WERI-Rb-1 (cell line): Measurements from ENCODE around the gene DCLK2.

ENCODE experiments used
- DNase-seq: peaks from one replicate; pipeline ENCODE4 v3.0.0-alpha.2; 2020
- H3K27ac ChIP-seq: fragments of 250-450 bp; sonication (Bioruptor Pico); 2 replicates; pipeline ENCODE4 v1.5.1; 2020; ENCODE audit warnings: mild to moderate bottlenecking, moderate library complexity
- H3K27me3 ChIP-seq: fragments of 250-450 bp; sonication (Bioruptor Pico); 2 replicates; pipeline ENCODE4 v1.5.1; 2021; ENCODE audit warnings: mild to moderate bottlenecking, low read depth, moderate library complexity; ENCODE audit not compliant: insufficient read depth, severe bottlenecking
- H3K36me3 ChIP-seq: fragments of 250-450 bp; sonication (Bioruptor Pico); 2 replicates; pipeline ENCODE4 v1.5.1; 2020; ENCODE audit warnings: mild to moderate bottlenecking, moderate library complexity
- H3K4me3 ChIP-seq: 2 replicates; pipeline ENCODE4 v1.5.1; 2011; ENCODE audit warnings: low read depth, mild to moderate bottlenecking, control low read depth, low read length
- H3K9me3 ChIP-seq: fragments of 250-450 bp; sonication (Bioruptor Pico); 2 replicates; pipeline ENCODE4 v1.5.1; 2021; ENCODE audit warnings: mild to moderate bottlenecking, moderate library complexity; ENCODE audit not compliant: severe bottlenecking
- CTCF ChIP-seq: IDR thresholded peaks from 2 replicates; pipeline ENCODE4 v1.5.1; 2011; ENCODE audit warnings: low read depth, mild to moderate bottlenecking, control low read depth, inconsistent platforms, low read length

Gene DCLK2

GRCh38 chr4:150231107-150231770 lies 153.0 kb downstream of the DCLK2 start:
- Histone ChIP-seq H3K36me3 (no peaks in the 10 kb centered on the region; the same call in 1 of the 2 replicates), H3K9me3 (no peaks in the 10 kb centered on the region), H3K4me3 (no peak overlapping the region), H3K27ac (no peak overlapping the region), H3K27me3 (no peaks in the 10 kb centered on the region)
- TF ChIP-seq CTCF = no peak
- DNase-seq = no peak

GRCh38 chr4:150232029-150232428 lies 153.8 kb downstream of the DCLK2 start:
- no peak for DNase-seq

GRCh38 chr4:150234246-150234645 lies 156.0 kb downstream of the DCLK2 start:
- no peak for DNase-seq
- Histone ChIP-seq H3K27me3 (no peaks in the 10 kb centered on the region), H3K36me3 (no peaks in the 10 kb centered on the region; the same call in 1 of the 2 replicates), H3K4me3 (no peak overlapping the region), H3K27ac (no peak overlapping the region), H3K9me3 (no peaks in the 10 kb centered on the region)
- TF ChIP-seq CTCF = no peak

More at GRCh38 chr4:150232029-150232428, 153.8 kb downstream of the DCLK2 start:
- H3K9me3 ChIP-seq = no peaks in the 10 kb centered on the region
- no peak overlapping the region for H3K27ac ChIP-seq
- no peaks in the 10 kb centered on the region for H3K27me3 ChIP-seq
- no peak for TF ChIP-seq CTCF
- H3K4me3 ChIP-seq = no peak overlapping the region
- H3K36me3 ChIP-seq = no peaks in the 10 kb centered on the region; the same call in 1 of the 2 replicates

DNA sequence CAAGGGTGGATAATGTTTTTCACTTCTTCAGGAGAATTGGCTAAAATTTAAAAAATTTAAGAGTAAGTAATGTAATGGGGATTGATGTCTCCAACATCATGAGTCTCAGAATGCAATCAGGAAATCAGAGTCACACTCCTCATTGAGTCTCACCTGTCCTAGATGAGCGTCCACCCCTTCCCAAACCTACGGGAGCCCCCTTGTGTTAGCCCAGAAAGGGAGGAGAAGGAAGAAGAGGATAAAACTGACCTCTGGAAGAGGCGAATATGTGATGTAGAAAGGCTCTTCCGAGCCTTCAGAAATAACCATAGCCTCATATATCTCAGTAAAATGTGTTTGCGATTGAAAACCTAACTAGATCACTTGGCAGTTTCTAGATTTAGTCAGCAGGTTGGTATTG lies 157.1 kb downstream of the DCLK2 start:
- Histone ChIP-seq H3K27ac (no peak overlapping the region), H3K9me3 (no peaks in the 10 kb centered on the region), H3K4me3 (no peak overlapping the region), H3K36me3 (no peaks in the 10 kb centered on the region; the same call in 1 of the 2 replicates), H3K27me3 (no peaks in the 10 kb centered on the region)
- no peak for TF ChIP-seq CTCF
- DNase-seq = no peak

GRCh38 chr4:150235808-150236271 lies 157.6 kb downstream of the DCLK2 start:
- H3K9me3 ChIP-seq = no peaks in the 10 kb centered on the region
- H3K27me3 ChIP-seq = no peaks in the 10 kb centered on the region
- no peak overlapping the region for H3K27ac ChIP-seq
- H3K36me3 ChIP-seq = no peaks in the 10 kb centered on the region; the same call in 1 of the 2 replicates
- no peak for TF ChIP-seq CTCF
- DNase-seq = no peak
- no peak overlapping the region for H3K4me3 ChIP-seq

- Histone ChIP-seq H3K4me3 (no peak overlapping the region), H3K27ac (no peak overlapping the region), H3K9me3 (no peaks in the 10 kb centered on the region), H3K27me3 (no peaks in the 10 kb centered on the region), H3K36me3 (no peaks in the 10 kb centered on the region; the same call in 1 of the 2 replicates)
- no peak for DNase-seq
- no peak for TF ChIP-seq CTCF
Measured at GRCh38 chr4:150236626-150237025, 158.4 kb downstream of the DCLK2 start.
